CD4-positive, alpha-beta T cell treated with Interleukin-21 for 1 hour (primary cell): Measurements from ENCODE around the gene RGS7.
"Not testable (repeated sequence)": the region's sequence is repeated elsewhere in the genome, so short reads cannot be mapped to it uniquely, and the experiment has no call there.

Experiments used
- DNase-seq: peaks from one replicate; pipeline ENCODE4 v3.0.0-alpha.2; 2020

Gene RGS7

DNA sequence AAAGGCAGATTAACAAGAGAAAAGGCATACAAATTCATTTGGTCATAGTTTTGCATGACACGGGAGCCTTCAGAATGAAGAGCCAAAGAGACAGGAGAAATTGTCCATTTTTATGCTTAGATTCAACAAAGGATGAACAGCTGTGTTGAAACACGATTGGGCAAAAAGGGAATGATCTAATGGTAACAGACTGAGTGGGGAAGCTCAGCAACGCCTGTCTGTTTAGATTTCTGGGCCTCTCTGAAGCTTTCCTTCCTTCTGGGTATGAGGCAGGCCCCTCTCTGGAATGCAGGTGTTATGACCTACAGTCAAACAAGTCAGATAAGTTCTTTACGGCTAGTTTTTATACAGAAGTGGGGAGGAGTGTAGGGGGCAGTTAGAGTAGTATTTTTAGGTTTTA is 154.6 kb downstream of the RGS7 start:
- no peak for DNase-seq

DNA sequence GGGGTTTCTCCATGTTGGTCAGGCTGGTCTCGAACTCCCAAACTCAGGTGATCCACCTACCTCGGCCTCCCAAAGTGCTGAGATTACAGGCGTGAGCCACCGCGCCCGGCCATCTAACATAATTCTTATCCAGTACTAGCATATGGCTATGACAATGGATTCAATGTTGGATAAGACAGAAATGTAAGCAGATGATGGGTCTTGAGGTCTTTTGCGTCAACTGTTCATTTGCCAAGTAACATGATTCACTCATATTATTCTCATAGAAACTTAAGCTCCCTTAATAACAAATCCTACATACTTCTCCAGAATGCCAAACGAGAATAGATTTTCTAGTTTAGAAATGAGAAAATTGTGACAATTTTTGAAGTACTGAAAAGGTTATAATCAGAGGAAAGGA is 170.3 kb downstream of the RGS7 start:
- DNase-seq: no peak

DNA sequence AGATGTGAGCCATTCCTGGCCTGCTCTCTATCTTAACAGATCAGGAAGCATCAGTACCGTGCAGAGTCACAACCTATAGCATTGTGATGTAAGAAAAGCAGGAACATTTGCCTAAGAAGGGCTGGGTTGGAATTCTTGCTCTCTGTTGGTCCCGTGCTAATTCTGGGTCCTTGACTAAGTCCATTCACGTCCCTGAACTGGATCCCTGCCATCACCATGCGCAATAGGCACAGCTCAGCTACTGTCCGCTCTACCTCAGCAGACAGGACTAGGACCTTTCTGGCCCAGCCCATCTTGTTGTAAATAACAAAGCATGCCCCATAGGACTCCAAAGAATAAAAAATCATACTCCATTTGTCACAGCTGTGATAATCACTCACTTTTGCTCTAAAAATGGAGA is 175.0 kb downstream of the RGS7 start:
- no peak for DNase-seq

DNA sequence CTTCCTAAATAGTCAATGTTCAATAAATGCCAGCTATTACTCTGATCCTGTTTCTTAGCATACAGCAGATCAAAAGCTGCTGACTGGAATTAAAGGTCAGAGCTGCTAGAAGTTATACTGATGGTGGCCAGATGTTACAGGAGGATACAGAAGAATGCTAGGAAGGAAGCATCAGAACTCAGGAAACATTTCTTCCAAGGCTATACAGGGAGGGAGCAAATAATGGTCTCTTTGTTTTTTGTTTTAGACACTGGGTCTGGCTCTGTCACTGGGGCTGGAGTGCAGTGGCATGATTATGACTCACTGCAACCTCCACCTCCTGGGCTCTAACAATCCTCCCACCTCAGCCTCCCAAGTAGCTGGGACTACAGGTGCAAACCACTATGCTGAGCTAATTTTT is 175.5 kb downstream of the RGS7 start:
- DNase-seq: no peak

DNA sequence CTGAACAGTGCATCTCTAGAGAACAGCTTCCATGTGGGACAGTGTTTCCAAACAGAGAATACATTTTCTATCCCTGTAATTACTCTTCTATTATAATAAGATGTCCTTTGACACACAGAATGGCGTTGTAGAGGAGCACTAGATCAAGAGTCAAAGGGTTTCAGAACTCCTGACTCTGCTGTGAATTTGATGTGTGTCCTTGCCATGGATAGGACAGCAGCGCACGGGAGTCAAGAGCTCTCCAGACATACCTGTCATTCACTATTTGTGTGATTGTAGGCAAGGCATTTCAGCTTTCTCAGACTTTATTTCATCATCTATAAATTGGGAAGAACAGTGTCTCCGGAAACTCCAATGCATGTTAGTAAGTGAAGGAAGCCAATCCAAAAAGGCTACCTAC is 176.4 kb downstream of the RGS7 start:
- DNase-seq: no peak

DNA sequence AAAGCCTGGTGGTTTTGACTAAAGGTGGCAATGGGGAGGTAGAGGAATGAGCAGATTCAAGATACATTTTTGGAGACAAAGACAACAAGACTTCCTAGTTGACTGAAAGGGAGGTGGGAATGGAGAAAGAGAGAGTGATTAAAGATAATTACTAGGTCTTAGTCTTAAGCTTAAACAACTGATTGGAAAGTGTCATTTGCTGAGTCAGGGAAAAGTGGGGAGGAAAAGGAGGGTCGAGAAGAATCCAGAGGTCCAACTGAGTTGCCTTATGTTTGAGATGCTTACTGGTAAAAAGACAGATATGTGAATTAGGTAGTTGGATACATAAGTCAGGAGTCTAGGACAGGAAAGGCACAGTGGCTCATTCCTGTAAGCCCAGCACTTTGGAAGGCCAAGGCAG is 179.3 kb downstream of the RGS7 start:
- DNase-seq: no peak

DNA sequence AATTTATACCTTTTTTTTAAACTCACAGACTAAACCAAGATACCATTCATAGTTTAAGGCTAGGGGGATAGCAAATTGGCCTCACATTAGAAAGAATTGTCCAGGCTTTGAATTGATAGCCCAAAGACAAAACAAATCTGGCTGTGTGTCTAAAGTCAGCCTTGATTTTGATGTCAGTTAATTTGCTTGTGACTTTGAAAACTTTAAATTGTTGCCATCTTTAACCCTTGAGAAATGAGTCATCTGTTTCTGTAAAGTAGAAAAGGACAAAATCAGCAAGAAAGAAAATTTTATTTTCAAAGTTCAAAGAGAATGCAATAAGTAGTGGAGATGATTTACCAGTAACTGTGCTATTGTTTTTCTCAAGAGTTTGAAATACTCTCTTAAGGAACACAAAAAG is 184.5 kb downstream of the RGS7 start:
- DNase-seq: no peak

DNA sequence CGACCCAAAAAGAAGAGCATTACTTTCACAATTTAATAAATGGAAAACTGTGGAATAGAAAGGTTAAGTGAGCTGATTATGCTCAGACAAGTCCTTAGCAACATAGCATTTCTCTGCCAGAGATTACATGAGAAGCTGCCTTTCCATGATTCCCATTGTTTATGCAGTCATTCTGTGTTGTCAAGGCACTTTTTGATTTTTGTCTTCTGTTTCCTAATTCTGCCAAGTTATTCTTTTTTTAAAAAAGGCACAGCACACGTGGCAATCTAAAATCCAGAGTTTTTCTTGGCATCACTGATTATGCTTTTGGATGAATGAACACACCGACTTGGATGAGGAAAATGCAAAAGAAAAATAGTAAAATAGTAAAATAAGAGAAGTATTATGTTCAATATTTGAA is 185.0 kb downstream of the RGS7 start:
- DNase-seq: no peak

DNA sequence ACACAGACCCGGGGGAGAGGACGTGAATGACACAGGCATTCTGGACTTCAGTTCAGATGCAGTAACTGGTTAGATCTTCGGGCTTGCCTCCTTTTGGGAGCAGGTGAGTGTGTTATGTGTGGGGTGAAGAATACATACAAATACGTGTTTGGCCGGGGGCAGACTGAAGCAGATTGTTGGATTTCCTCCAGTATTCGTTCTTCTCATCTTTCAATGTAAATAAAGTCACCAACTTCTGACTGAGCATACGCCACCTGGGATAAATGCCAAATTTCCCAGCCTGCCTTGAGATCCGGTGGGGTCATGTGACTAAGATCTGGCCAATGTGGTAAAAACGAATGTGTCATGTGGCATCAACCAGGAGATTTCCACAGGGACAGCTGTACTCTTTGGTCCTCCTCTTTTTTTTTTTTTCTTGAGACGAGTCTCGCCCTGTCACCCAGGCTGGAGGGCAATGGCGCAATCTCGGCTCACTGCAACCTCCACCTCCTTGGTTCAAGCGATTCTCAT is 189.8 kb downstream of the RGS7 start:
- no peak for DNase-seq

DNA sequence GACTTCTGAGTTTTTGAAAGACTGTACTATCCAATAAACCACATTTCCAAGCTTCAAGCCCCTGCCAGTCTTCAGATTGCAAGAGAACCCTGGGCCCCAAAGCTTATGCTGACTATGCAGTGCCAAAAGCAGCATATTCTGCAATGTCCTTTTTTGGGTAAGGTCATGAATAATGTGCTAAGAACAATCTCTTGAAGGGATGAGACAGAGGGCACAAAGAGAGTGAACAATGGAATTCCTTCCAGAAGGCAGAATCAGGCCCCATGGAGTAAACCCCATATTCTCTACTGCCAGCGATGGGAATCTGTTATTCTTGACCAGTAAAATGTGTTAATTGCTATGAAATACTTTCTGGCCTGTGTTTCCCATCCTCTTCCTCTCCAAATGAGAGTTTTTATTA is 190.4 kb downstream of the RGS7 start:
- no peak for DNase-seq

DNA sequence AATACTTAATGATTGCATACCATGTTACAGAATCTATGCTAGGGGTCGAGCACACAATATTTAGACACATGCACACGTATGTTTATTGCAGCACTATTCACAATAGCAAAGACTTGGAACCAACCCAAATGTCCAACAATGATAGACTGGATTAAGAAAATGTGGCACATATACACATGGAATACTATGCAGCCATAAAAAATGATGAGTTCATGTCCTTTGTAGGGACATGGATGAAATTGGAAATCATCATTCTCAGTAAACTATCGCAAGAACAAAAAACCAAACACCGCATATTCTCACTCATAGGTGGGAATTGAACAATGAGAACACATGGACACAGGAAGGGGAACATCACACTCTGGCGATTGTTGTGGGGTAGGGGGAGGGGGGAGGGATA is 191.7 kb downstream of the RGS7 start:
- not testable (repeated sequence) for DNase-seq

DNA sequence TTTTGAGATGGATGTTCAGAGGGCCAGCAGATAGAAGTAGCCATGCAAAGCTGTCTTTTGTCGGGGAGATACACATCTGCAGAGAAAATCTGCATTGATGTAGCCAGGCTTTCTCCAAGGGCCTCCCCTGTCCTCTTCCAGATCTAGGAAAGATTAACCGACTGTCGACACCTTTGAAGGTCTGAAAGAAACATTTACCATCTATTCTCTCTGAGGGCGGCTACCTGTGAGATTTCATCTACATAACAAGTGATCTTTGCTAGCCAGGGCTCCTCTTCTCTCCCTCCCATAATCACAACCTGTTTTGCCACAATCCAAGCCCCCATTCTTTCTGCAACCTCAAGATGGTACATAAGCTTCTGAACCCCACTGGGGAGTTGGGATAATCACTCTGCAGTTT is 193.6 kb downstream of the RGS7 start:
- no peak for DNase-seq

DNA sequence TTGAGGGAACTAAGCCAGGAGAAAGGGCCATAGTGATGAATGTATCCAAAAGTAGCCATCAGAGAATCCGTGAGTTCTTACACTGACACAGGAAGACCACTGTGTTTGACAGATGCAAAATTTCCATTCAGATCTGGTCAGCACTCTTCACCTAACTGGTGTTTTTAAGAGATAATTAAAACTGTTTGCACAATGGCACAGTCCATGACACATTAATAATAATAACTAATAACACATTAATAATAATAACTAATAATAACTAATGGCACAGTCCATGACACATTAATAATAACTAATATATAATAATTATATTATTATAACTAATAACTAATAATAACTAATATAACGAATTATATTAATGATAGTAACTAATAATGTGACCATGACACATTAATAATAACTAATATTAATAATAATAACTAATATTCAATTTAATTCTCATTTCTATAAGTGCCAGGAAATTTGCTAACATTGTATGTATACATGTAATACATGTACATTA is 195.8 kb downstream of the RGS7 start:
- no peak for DNase-seq

DNA sequence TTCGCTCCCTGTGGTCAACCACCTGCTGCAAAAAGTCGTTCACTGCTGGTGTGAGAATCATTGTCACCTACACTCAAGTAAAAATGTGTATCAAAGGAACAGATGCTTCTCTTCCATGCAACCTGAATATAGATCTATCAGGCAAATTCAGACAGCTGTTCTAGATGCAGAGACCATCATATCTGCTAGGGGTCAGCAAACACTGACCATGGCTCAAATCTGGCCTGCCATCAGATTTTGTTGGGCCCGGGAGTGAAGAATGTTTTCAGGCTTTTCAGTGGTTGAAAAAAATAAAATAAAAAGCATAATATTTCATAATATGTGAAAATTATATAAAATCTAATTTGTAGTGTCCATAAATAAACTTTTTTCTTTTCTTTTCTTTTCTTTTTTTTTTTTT is 199.6 kb downstream of the RGS7 start:
- no peak for DNase-seq

DNA sequence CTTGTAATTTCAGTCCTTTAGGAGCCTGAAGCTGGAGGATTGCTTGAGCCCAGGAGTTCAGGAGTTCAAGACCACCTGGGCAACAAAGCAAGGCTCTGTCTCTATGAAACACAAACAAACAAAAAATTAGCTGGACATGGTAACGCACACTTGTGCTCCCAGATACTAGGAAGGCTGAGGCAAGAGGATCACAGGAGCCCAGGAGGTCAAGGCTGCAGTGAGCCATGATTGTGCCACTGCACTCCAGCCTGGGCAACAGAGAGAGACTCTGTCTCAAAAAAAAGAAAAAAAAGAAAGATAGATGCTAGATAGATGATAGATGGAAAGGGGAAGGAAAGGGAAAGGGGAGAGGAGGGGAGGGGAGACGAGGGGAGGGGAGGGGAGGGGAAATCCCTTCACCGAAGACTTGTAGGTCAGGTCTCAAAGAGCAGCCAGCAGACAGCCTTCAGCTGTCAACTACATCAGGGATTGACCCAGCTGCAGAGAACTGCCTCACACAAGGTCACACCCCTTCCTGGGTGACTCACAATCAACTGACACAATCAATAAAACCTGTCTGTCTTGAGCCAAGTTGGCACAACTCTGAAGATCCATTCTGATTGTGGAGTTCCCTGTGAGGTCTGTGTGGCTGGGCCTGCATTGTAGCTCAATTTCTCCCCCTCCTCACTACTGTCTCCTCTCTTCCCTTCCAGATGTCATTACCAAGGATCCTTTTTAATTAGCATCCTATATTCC is 200.6 kb downstream of the RGS7 start:
- no peak for DNase-seq

DNA sequence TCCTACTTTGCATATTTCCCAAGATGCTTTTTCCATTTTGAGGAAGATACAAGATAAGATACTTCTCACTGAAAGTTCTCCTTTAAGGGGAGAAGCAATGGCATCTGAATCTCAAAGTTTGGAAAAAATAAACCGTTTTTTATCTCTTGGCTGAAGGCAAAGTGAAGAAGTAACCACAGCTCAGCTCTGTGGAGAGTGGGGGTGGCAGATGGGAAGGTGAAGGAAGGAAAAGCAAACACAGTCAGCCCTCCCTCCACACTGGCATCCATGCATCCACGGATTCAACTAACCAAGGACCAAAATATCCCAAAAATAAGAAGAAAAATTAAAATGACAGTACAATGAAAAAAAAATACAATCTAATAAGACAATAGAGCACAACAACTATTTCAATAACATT is 211.1 kb downstream of the RGS7 start:
- no peak for DNase-seq

DNA sequence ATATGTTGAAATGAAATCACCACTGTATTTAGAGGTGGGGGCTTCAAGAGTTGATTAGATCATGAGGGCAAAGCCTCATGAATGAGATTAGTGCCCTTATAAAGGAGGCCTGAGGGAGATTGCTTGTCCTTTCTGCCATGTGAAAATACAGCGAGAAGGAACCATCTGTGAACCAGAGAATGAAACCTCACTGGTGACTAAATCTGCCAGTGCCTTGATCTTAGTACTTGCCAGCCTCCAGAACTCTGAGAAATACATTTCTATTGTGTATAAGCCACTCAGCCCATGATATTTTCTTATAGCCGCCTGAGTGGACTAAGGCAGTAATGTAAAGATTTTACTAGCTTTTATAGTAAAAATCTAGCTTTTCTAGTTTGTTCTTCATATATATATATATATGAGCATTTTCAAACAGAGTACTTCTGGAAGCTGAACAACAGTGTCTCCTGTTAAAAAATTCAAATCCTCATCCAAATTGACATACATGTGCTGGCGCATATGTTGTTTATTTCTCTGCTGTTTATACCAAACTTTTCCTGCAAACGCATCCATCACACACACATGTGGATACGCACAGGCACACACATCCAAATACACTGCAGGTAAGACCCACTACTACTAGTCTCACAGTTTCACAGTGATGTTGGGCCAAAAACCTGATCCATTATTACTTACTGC is 213.1 kb downstream of the RGS7 start:
- no peak for DNase-seq

DNA sequence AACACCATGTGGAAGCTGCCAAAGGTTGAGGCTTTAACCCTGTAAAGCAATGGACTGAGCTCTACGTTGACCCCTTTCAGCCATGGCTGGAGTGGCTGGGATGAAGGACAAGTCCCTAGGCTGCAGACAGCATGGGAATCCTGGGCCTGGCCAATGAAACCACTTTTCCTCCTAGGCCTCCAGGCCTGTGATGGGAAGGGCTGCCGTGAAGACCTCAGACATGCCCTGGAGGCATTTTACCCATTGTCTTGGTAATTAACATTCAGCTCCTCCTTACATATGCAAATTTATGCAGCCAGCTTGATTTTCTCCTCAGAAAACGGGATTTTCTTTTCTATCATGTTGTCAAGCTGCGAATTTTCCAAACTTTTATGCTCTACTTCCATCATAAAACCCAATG is 214.5 kb downstream of the RGS7 start:
- DNase-seq: no peak

DNA sequence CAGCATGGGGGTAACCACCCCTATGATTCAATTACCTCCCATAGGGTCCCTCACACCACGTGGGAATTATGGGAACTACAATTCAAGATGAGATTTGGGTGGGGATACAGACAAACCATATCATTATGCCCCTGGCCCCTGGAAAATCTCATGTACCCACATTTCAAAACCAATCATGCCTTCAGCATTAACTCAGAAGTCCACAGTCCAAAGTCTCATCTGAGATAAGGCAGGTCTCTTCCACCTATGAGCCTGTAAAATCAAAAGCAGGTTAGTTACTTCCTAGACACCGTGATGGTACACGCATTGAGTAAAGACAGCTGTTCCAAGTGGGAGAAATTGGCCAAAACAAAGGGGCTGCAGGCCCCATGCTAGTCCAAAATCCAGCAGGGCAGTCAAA is 215.4 kb downstream of the RGS7 start:
- DNase-seq: not testable (repeated sequence)

DNA sequence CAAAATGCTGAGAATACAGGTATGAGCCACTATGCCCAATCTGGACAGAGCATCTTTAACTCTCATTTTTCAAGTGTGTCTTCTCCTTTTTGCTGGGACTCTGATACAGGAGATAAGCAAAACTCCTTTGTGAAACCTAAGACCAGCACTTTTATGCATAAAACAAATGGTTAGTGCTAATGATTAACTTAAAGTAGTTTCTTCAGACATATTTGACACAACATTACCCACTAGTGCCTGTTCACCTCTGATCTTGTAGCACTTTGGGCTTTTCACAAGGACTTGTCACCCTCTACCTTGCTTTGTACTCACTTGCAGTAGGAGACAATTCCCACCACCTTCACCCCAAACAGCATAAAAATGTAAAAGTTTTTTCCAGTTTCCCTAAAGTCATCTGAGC is 216.3 kb downstream of the RGS7 start:
- DNase-seq: no peak

DNA sequence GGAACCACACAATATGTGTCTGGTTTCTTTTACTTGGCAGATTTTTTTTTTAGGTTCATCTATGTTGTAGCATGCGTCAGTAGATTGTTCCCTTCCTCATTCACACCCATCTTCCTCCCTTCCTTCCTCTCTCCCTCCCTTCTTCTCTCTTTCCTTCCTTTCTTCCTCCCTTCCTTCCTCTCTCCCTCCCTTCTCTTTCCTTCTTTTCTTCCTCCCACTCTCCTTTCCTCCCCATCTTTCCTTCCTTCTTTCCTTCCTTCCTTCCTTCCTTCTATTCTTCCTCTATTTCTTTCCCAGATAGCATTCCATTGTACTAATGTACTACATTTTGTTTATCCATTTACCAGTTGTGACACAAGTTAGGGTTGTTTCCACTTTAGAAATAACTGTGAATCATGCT is 218.0 kb downstream of the RGS7 start:
- DNase-seq: no peak

DNA sequence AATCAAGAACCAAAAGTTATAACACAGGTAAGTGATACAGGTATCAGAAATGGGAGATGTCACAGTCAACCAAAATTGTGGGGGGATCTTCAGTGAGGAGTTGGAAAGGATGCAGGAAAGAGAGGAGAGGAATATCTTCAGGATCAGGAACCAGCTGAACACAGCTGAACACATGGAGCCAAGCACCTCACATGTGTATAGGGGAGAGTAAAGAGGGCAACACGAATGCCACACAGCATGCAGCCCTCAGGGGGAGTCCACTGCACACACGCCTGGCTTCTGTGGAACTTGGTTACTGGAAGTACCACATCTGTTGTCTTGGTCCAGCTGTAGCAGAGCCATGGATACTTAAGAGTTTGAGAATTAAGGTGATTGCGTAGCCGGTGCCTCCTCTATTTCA is 218.8 kb downstream of the RGS7 start:
- no peak for DNase-seq

DNA sequence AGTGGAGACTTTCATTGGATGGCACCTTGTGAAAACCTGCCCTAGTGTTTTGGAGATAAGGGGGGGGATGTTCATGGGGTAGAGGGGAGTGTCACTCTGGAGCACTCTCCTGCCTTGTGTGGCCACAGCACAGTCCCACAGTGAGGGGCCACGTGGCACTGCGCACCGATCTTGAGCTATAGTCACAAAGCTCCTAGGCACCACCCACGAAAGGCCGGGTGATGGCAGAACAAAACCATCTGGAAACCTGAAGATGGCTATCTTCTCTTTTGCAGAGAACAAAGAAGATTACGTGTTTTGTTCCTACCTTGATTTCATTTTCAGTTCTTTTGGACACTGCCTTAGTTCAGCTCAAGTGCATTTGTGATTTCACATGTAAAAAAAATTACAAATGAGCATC is 220.6 kb downstream of the RGS7 start:
- no peak for DNase-seq

DNA sequence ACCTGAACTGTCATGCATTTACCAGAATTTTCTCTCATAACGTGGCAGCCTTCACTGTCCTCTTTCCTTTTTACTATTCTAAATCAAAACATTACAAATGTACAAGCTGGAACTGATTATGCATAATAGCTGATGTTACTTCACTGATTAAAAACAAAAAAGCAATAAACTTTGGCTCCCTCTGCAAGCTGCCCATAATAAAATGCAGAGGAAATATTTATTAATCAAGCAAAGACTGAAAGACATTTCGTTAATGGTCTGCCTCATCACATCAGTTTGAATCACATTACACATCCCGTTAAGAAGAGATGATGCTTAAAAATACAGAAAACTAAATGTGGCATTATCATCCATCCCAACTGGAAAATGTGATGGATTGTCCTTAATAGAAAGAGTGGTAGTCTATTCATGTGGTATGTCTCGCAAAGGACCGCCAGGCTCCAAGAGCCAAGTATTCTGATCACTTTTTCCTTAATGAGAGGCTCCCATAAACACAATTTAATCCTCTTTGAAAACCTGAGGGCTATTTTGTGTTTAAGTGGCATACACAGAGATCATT is 225.3 kb downstream of the RGS7 start:
- DNase-seq: no peak
